Transverse colon (tissue), 4 donors: ENCODE measurements around the gene PCDHGB6. TPM values are rescaled to one million over a fixed set of nuclear protein-coding genes. Genes with fewer than 3 reads are reported as not detected.
"Not testable (repeated sequence)": the region's sequence is repeated elsewhere in the genome, so short reads cannot be mapped to it uniquely, and the experiment has no call there.

ENCODE experiments used
- DNase-seq: peaks from one replicate; pipeline ENCODE4 v3.0.0-alpha.2; 2019
- H3K27ac ChIP-seq, 4 donors: fragments of 200-600 bp; sonication (generic); 2 replicates each; pipeline ENCODE4 v1.5.1; 2016 to 2018; ENCODE audit warnings: inconsistent platforms in 4 of 4
- H3K27me3 ChIP-seq: fragments of 200-600 bp; sonication (generic); 2 replicates; pipeline ENCODE4 v1.5.1; 2017; ENCODE audit warnings: inconsistent platforms
- H3K36me3 ChIP-seq, 4 donors: fragments of 200-600 bp; sonication (generic); 2 replicates each; pipeline ENCODE4 v1.5.1; 2017 to 2019; ENCODE audit warnings: inconsistent platforms in 4 of 4
- H3K4me1 ChIP-seq, 4 donors: fragments of 200-600 bp; sonication (generic); 2 replicates each; pipeline ENCODE4 v1.5.1; 2017 to 2020; ENCODE audit warnings: inconsistent platforms in 4 of 4
- H3K4me3 ChIP-seq, 4 donors: fragments of 200-600 bp; sonication (generic); 1 replicate in 1 of 4; 2 replicates in 3 of 4; pipeline versions ENCODE4 v1.5.1 to v1.6.1; 2017 to 2019; ENCODE audit warnings: inconsistent platforms in 4 of 4
- H3K9me3 ChIP-seq, 2 donors: fragments of 200-600 bp; sonication (generic); 2 replicates each; pipeline ENCODE4 v1.5.1; 2017 to 2019; ENCODE audit warnings: inconsistent platforms in 2 of 2
- CTCF ChIP-seq, 5 experiments: fragments of 200-600 bp in 3 of 5; fragments of 450-650 bp in 2 of 5; sonication (generic) in 3 of 5; IDR thresholded peaks; 1 replicate in 2 of 5; 2 replicates in 3 of 5; pipeline ENCODE4 v1.5.1; 2016 to 2017; ENCODE audit warnings: antibody characterized with exemption in 5 of 5, inconsistent platforms in 3 of 5, mild to moderate bottlenecking in 2 of 5, moderate library complexity in 1 of 5
- EP300 ChIP-seq: sonication (generic); formaldehyde crosslinking; IDR thresholded peaks from one replicate; pipeline ENCODE4 v1.6.1; 2017; ENCODE audit warnings: antibody characterized with exemption, low read depth
- POLR2A ChIP-seq: fragments of 450-650 bp; IDR thresholded peaks from one replicate; pipeline ENCODE4 v1.6.1; 2016; ENCODE audit warnings: antibody characterized with exemption, mild to moderate bottlenecking, moderate library complexity
- POLR2AphosphoS5 ChIP-seq, 3 donors: sonication (generic); formaldehyde crosslinking; IDR thresholded peaks; one replicate each; pipeline ENCODE4 v1.6.1; 2016; ENCODE audit warnings: antibody characterized with exemption in 3 of 3
- WGBS, 2 donors: methylation state at CpG; one replicate each; pipeline ENCODE4 v1.1.5; 2018; ENCODE audit warnings: low coverage in 1 of 2; 5-methylcytosine and 5-hydroxymethylcytosine counted together
- in situ Hi-C, 4 donors: fragments of 200-750 bp; cut with MboI; loops; one replicate each; pipeline versions ENCODE4 v1.15.0 to v1.15.1; 2017; ENCODE audit warnings: low sequenced_read_pairs in 3 of 4, low pct_ligation_motif_present in 1 of 4, low pct_unique_long_range_greater_than_20kb in 1 of 4
- intact Hi-C: fragments of 100-400 bp; cut with DNase I; formaldehyde crosslinking; loops from one replicate; pipeline ENCODE4 v1.15.1; 2023; ENCODE audit warnings: low total_unique reads
- total RNA-seq, 4 donors: library from RNA; depleted of rRNA; stranded (reverse); fragments of >200 nt; gene quantifications; one replicate each; pipeline ENCODE4 v1.1.0, GENCODE V29; 2016

PCDHGB6 gene
- total RNA-seq, 4 donors from 2014 or later = 1.9 to 5.9 (median 4.7) TPM

GRCh38 chr5:141371572-141372475, 36.0 kb upstream of the PCDHGB6 start:
- no peak for TF ChIP-seq POLR2A
- TF ChIP-seq CTCF (IDR thresholded peaks at IDR 0.05) = no peak
- TF ChIP-seq EP300 = no peak
- no peak for TF ChIP-seq POLR2AphosphoS5 (IDR thresholded peaks at IDR 0.05)
- Histone ChIP-seq H3K9me3 (peaks cover 19 to 90% of the 10 kb centered on the region in 2 donors), H3K4me1 (no peaks in the 10 kb centered on the region), H3K27ac (no peak overlapping the region), H3K36me3 (peaks cover 0 to 3% (median 0%) of the 10 kb centered on the region in 4 donors), H3K4me3 (no peak overlapping the region), H3K27me3 (peaks cover 5% of the 10 kb centered on the region)
- 57 to 76% methylated on average over 2 to 69 of the region's 69 CpGs for WGBS, 2 donors
- DNase-seq = no peak
- in situ Hi-C loops (loop anchor here in 1 of 4 donors (25.0 kb wide), 1 partner anchor 190 kb away; no protein-coding TSS in a partner anchor), intact Hi-C loops (no loop called here)

- H3K4me3 ChIP-seq = peak within 1 kb of the TSS in 1 of 4 donors; percentile 2
- H3K27me3 ChIP-seq = peaks cover 5% of the 10 kb centered on the region
- no peak for DNase-seq
- in situ Hi-C loops = loop anchor here in 1 of 4 donors (25.0 kb wide), 1 partner anchor 189 kb away; no protein-coding TSS in a partner anchor
- intact Hi-C loops = no loop called here
- 43 to 53% methylated on average over 9 to 27 of the region's 27 CpGs for WGBS, 2 donors
- no peak for TF ChIP-seq POLR2AphosphoS5 (IDR thresholded peaks at IDR 0.05)
- no peak for TF ChIP-seq CTCF (IDR thresholded peaks at IDR 0.05)
- no peak for TF ChIP-seq EP300
- TF ChIP-seq POLR2A = no peak
- H3K9me3 ChIP-seq = peaks cover 19 to 95% of the 10 kb centered on the region in 2 donors
- no peak within 1 kb of the TSS for H3K27ac ChIP-seq
- peaks cover 0 to 3% (median 0%) of the 10 kb centered on the region in 4 donors for H3K36me3 ChIP-seq
- no peaks in the 10 kb centered on the region for H3K4me1 ChIP-seq
Observed at GRCh38 chr5:141373673-141374317, 34.0 kb upstream of the PCDHGB6 start, which contains the start of gene PCDHGA6. Gene PCDHGA6 (plus strand): TSS chr5:141373891. CDS start chr5:141374084, 193 bp downstream.

- Histone ChIP-seq H3K27me3 (no peaks in the 10 kb centered on the region), H3K36me3 (peaks cover 0 to 3% (median 0%) of the 10 kb centered on the region in 4 donors), H3K9me3 (peaks cover 19 to 90% of the 10 kb centered on the region in 2 donors), H3K27ac (no peak overlapping the region), H3K4me1 (no peaks in the 10 kb centered on the region), H3K4me3 (no peak overlapping the region)
- no peak for DNase-seq
- intact Hi-C loops = no loop called here
- TF ChIP-seq POLR2A (no peak), EP300 (no peak), POLR2AphosphoS5 (IDR thresholded peaks at IDR 0.05) (no peak), CTCF (IDR thresholded peaks at IDR 0.05) (no peak)
- in situ Hi-C loops = loop anchor here in 2 of 4 donors (25.0 kb wide), 2 partner anchors 162 to 188 kb away; partner anchors contain the start of genes PCDHB12 (in 1 of the 2), PCDHB13 (in 1 of the 2) and PCDHB14 (in 1 of the 2)
- 73 to 84% methylated on average over 3 to 14 of the region's 14 CpGs for WGBS, 2 donors
Observed at GRCh38 chr5:141374627-141375026, 33.2 kb upstream of the PCDHGB6 start.

GRCh38 chr5:141375444-141376155, 32.2 kb upstream of the PCDHGB6 start:
- WGBS, 2 donors = 69% methylated on average over 24 of the region's 48 CpGs; no CpG with 5 or more reads in 1 of the 2 donors
- not testable (repeated sequence) for H3K4me1 ChIP-seq

More at GRCh38 chr5:141375444-141376155, 32.2 kb upstream of the PCDHGB6 start:
- in situ Hi-C loops = loop anchor here in 1 of 4 donors (25.0 kb wide), 1 partner anchor 163 kb away; the partner anchor contains the start of genes PCDHB12, PCDHB13 and PCDHB14
- H3K36me3 ChIP-seq, DNase-seq, H3K27me3 ChIP-seq, H3K27ac ChIP-seq, intact Hi-C loops, H3K4me3 ChIP-seq: not testable (repeated sequence)
- peaks cover 17 to 87% of the 10 kb centered on the region in 2 donors for H3K9me3 ChIP-seq
